ENCODE data around the gene CABLES1. TPM values are rescaled to one million over a fixed set of nuclear protein-coding genes. Genes with fewer than 3 reads are reported as not detected.

Gene CABLES1
- total RNA-seq, 2 donors from 2014 or later = 9.9 to 16.7 TPM

DNA sequence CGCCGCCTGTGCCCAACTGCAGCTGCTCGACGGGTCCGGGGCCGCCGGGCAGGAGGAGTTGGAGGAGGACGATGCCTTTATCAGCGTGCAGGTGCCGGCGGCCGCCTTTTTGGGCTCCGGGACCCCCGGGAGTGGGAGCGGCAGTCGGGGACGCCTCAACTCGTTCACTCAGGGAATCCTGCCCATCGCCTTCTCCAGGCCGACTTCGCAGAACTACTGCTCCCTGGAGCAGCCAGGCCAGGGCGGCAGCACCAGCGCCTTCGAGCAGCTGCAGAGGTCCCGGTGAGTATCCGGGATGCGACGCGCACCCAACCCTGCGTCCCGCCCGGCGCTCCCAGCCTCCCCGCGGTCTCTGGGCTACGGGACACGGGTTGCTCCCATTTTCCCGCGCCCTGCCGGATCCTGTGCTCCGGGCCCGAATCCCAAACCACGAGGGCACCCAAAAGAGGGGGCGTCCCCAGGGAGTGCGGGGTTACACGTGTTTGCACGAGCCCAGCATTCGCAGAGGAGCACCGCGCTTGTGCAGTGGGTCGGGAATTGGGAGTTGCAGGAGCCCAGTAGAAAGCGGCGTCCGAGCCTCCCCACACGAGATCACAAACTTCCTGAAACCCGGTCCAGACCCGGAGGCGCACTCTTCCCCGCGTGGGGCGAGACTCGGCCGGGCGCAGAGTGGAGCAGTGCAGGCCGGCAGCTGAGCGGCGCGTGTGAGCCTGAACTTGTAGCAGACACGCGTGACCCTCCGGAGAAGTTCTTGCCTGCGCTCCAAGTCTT lies 1.2 kb downstream of the CABLES1 start:
- peaks cover 7% of the 10 kb centered on the region for H3K4me1 ChIP-seq (ENCODE audit: control insufficient read depth, insufficient read depth, low read length)
- peaks cover 18% of the 10 kb centered on the region for H3K27me3 ChIP-seq (ENCODE audit: control insufficient read depth, insufficient read depth, low read length, poor library complexity, severe bottlenecking)
- H3K36me3 Mint-ChIP-seq (ENCODE audit: low read depth) = peaks cover 3% of the 10 kb centered on the region
- TF ChIP-seq, protein P1, sequence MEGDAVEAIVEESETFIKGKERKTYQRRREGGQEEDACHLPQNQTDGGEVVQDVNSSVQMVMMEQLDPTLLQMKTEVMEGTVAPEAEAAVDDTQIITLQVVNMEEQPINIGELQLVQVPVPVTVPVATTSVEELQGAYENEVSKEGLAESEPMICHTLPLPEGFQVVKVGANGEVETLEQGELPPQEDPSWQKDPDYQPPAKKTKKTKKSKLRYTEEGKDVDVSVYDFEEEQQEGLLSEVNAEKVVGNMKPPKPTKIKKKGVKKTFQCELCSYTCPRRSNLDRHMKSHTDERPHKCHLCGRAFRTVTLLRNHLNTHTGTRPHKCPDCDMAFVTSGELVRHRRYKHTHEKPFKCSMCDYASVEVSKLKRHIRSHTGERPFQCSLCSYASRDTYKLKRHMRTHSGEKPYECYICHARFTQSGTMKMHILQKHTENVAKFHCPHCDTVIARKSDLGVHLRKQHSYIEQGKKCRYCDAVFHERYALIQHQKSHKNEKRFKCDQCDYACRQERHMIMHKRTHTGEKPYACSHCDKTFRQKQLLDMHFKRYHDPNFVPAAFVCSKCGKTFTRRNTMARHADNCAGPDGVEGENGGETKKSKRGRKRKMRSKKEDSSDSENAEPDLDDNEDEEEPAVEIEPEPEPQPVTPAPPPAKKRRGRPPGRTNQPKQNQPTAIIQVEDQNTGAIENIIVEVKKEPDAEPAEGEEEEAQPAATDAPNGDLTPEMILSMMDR (conservative IDR thresholded peaks at IDR 0.05) = no peak
- no peaks in the 10 kb centered on the region for H3K27me3 Mint-ChIP-seq (ENCODE audit: insufficient read depth)
- peak overlapping the region; percentile 70 for H3K27ac Mint-ChIP-seq
- H3K4me1 Mint-ChIP-seq = peaks cover 40% of the 10 kb centered on the region
- H3K9ac ChIP-seq (ENCODE audit: extremely low read depth, low read length, poor library complexity, severe bottlenecking) = peak overlapping the region; percentile 30
- no peak overlapping the region for H3K27ac ChIP-seq (ENCODE audit: low read depth, low read length)
- peak; percentile 76 for DNase-seq
- H3K9me3 Mint-ChIP-seq = no peaks in the 10 kb centered on the region
- no peaks in the 10 kb centered on the region for H3K9me3 ChIP-seq (ENCODE audit: control insufficient read depth, low read length)
- WGBS, 2 experiments (ENCODE audit: insufficient coverage in 1 of 2, insufficient read length in 1 of 2) = 1 to 2% methylated on average over 48 to 72 of the region's 72 CpGs
- H3K4me3 ChIP-seq (ENCODE audit: low read length) = peak overlapping the region; percentile 85
- no peaks in the 10 kb centered on the region for H3K36me3 ChIP-seq (ENCODE audit: control insufficient read depth, insufficient read depth, low read length)
- peak overlapping the region; percentile 77 for H3K4me3 Mint-ChIP-seq

DNA sequence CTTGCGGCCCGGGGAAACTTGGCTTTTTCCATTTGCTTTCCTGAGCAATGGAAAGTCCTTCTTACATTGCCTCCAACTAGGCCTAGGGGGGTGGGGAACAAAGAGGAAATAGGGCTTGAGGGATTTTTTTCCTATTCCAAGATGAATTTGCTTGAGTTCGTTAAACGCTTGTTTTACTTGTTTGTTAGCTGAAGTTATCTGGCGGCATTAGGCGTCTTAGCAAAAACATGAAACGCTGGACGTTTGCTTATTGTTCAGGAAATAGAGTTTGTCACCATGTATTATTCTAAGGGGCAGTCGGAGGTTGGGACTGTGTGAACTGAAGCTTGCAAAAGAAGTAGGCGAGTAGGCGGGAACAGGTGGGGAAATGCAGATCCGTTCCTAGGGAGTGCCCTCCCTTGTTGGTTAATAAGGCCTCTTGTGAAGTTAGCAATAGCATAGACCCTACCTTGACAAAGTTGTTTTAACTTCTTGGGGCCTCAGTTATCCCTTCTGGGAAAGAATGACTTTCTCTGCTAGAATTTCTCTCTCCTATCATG lies 1.9 kb downstream of the CABLES1 start:
- Histone ChIP-seq H3K27me3 (ENCODE audit: control insufficient read depth, insufficient read depth, low read length, poor library complexity, severe bottlenecking) (peaks cover 18% of the 10 kb centered on the region), H3K27ac (ENCODE audit: low read depth, low read length) (no peak overlapping the region), H3K9ac (ENCODE audit: extremely low read depth, low read length, poor library complexity, severe bottlenecking) (peak overlapping the region; percentile 30), H3K4me3 (ENCODE audit: low read length) (peak overlapping the region; percentile 85), H3K9me3 (ENCODE audit: control insufficient read depth, low read length) (no peaks in the 10 kb centered on the region), H3K4me1 (ENCODE audit: control insufficient read depth, insufficient read depth, low read length) (peaks cover 7% of the 10 kb centered on the region), H3K36me3 (ENCODE audit: control insufficient read depth, insufficient read depth, low read length) (no peaks in the 10 kb centered on the region)
- Mint-ChIP-seq H3K9me3 (no peaks in the 10 kb centered on the region), H3K4me1 (peaks cover 41% of the 10 kb centered on the region), H3K27me3 (ENCODE audit: insufficient read depth) (no peaks in the 10 kb centered on the region), H3K27ac (peak overlapping the region; percentile 28), H3K36me3 (ENCODE audit: low read depth) (peaks cover 3% of the 10 kb centered on the region), H3K4me3 (peak overlapping the region; percentile 77)
- 9 to 16% methylated on average over 10 to 12 of the region's 12 CpGs for WGBS, 2 experiments (ENCODE audit: insufficient coverage in 1 of 2, insufficient read length in 1 of 2)
- DNase-seq = no peak
- TF ChIP-seq, protein P1 (conservative IDR thresholded peaks at IDR 0.05) = no peak

DNA sequence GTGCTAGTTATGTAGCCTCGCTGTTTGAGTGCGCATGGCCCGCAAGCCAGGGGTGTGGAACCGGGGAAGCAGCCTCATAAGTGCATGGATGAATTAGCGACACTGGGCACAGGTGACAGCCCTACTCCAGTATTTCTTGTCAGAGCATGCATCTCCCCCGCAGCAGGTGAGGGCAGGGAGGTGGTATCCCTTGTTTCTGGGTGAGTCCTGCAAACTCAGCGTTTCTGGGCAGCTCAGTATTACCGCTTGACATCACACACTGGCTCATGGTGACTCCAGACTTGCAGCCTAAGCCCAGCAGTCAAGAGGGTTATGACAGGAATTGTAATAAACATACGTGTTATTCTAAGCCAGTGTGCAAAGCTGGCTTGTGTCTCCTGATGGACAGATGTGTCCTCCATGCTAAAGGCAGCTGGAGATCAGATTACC lies 2.5 kb downstream of the CABLES1 start:
- 81 to 94% methylated on average over 8 to 9 of the region's 9 CpGs for WGBS, 2 experiments (ENCODE audit: insufficient coverage in 1 of 2, insufficient read length in 1 of 2)
- Histone ChIP-seq H3K9me3 (ENCODE audit: control insufficient read depth, low read length) (no peaks in the 10 kb centered on the region), H3K36me3 (ENCODE audit: control insufficient read depth, insufficient read depth, low read length) (no peaks in the 10 kb centered on the region), H3K27me3 (ENCODE audit: control insufficient read depth, insufficient read depth, low read length, poor library complexity, severe bottlenecking) (peaks cover 18% of the 10 kb centered on the region), H3K27ac (ENCODE audit: low read depth, low read length) (no peak overlapping the region), H3K9ac (ENCODE audit: extremely low read depth, low read length, poor library complexity, severe bottlenecking) (no peak overlapping the region), H3K4me3 (ENCODE audit: low read length) (peak overlapping the region; percentile 85), H3K4me1 (ENCODE audit: control insufficient read depth, insufficient read depth, low read length) (peaks cover 7% of the 10 kb centered on the region)
- Mint-ChIP-seq H3K4me3 (peak overlapping the region; percentile 77), H3K36me3 (ENCODE audit: low read depth) (peaks cover 3% of the 10 kb centered on the region), H3K27me3 (ENCODE audit: insufficient read depth) (no peaks in the 10 kb centered on the region), H3K9me3 (no peaks in the 10 kb centered on the region), H3K4me1 (peaks cover 45% of the 10 kb centered on the region), H3K27ac (no peak overlapping the region)
- TF ChIP-seq, protein P1 (conservative IDR thresholded peaks at IDR 0.05) = no peak
- no peak for DNase-seq
